Erythroblast (primary cell): ENCODE measurements around the gene ADAMTS2.

Source experiments
- GATA1 ChIP-seq: IDR thresholded peaks from 2 replicates; pipeline ENCODE4 v1.6.1; 2011; ENCODE audit warnings: low read depth, mild to moderate bottlenecking, control low read depth, low read length, moderate library complexity
- POLR2A ChIP-seq: IDR thresholded peaks from 2 replicates; pipeline ENCODE4 v1.6.1; 2011; ENCODE audit warnings: mild to moderate bottlenecking, low read length

DNA sequence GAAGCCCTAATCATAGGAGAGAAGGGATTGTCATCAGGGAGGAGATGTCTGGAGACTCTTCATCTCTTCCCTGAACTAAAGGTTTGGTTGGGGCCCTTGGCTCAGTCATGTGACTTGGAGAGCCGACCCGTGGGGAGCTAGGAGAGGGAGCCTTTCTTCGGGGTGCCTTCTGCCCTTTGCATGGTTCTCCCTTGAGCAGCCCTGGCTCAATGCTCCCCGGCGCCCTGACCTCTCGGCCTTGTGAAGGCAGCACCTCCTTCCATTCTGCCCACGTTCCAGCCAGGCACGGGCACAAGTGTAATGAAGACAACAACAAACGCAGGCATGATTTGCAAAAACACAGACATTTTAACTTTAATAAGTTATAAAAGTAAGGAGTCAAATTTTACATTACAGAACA lies 234.7 kb downstream of the ADAMTS2 start:
- TF ChIP-seq POLR2A, result no peak
- no peak for TF ChIP-seq GATA1
